Astrocyte of the spinal cord (primary cell): ENCODE measurements around the gene DAGLA.
A peak's percentile ranks its signal among the peaks of the same experiment; 100 is the strongest.

Source experiments
- DNase-seq: peaks from one replicate; pipeline ENCODE4 v3.0.0; 2011; ENCODE audit warnings: low read depth, low spot score
- H3K4me3 ChIP-seq: 2 replicates; pipeline ENCODE4 v1.5.1; 2011; ENCODE audit warnings: low read depth, mild to moderate bottlenecking, low read length, moderate library complexity
- CTCF ChIP-seq: IDR thresholded peaks from 2 replicates; pipeline ENCODE4 v1.5.1; 2012; ENCODE audit warnings: low read depth, mild to moderate bottlenecking, low read length, inconsistent platforms
- in situ Hi-C: cut with HindIII; loops from 2 replicates; pipeline ENCODE4 v1.10.0; 2017; ENCODE audit warnings: low sequenced_read_pairs

Gene DAGLA

DNA sequence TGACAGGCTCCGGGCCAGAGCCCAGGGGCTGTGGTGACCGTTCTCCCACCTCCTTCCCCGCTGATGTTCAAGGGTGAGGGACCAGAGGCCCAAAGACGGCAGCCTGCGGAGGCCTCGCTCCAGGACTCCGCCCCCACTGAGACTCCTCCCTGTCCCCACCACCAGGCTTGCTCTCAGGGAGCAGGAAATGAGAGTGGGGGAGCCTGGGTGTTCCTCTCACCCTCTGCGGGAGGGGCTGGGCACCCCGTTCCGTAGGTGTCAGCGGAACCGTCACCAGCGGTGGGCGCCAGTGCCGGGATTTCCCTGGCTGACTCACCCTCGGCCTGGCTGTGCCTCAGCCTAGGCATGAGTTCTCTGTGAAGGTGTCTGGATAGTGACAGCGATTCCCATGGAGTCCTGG, 15.7 kb downstream of the DAGLA start:
- DNase-seq, result peak; percentile 55
- in situ Hi-C loops, result no loop called here
- peak; percentile 21 for TF ChIP-seq CTCF
- H3K4me3 ChIP-seq, result no peak overlapping the region

- in situ Hi-C loops, result no loop called here
- no peak for DNase-seq
Observed at GRCh38 chr11:61696602-61697001, 16.4 kb downstream of the DAGLA start.

DNA sequence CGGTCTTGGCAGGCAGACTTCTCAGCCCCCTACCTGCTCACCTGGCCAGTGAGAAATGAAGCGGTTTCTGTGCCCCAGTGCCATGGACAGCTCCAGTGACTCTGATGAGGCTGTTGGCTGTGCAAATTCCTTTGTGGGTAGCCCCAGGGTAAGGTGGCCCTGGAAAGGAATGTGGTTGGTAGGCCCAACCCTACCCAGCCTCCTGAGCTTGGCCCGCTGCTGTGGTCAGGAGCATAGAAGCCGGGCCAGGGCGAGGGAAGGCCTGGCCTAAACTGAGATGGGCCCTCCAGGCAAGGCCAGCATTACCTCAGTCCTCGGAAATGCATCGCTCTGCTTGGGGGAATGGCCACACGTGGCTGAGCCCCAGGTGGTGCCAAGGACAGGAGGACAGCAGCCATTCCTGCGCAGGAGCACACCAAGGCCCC, 16.9 kb downstream of the DAGLA start:
- in situ Hi-C loops, result no loop called here
- no peak for DNase-seq
- no peak for TF ChIP-seq CTCF
- no peak overlapping the region for H3K4me3 ChIP-seq

More at GRCh38 chr11:61696602-61697001, 16.4 kb downstream of the DAGLA start:
- H3K4me3 ChIP-seq, result no peak overlapping the region
- TF ChIP-seq CTCF, result no peak

DNA sequence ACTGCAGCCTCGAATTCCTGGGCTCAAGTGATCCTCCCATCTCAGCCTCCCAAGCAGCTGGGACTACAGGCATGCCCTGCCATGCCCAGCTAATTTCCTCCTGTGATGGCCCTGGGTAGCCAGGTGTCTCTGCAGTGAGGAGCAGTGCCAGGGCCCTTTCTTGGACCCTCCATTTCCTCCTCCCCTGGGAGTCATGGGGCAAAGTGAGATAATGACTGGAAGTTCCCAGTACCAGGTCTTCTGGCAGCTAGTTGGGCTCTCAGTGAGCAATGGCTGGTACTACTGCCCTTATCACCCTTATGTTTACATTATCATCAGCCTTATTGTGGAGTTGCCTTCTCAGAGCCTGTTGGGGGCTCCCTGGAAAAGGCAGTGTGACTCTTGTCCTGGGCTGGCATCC, 17.6 kb downstream of the DAGLA start:
- H3K4me3 ChIP-seq, result no peak overlapping the region
- in situ Hi-C loops, result no loop called here
- TF ChIP-seq CTCF, result no peak

GRCh38 chr11:61698173-61698948, 18.2 kb downstream of the DAGLA start:
- in situ Hi-C loops, result no loop called here
- no peak overlapping the region for H3K4me3 ChIP-seq
- DNase-seq, result no peak
- no peak for TF ChIP-seq CTCF

More for the DNA sequence above, 17.6 kb downstream of the DAGLA start:
- no peak for DNase-seq

DNA sequence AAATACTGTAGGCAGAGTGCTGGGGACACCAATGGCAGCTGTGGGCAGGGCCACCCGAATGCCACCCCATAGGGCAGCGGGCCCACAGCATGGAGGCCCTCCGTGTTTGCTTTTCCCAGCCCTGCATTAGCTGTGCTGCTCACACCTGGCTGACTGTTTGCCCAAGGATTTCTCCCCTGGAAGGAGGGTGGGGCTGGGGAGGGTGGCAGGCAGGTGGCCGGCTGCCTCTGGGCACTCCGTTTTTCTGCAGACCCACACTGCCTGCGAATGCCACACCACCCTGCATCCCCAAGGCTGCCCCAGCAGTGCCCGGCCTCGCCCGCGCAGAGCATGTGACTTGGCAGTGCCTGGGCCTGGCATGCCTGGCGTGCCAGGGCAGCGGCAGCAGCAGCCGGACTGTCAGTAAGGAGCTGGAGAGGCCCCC, 19.6 kb downstream of the DAGLA start:
- no peak for DNase-seq

More for the DNA sequence above, 19.6 kb downstream of the DAGLA start:
- TF ChIP-seq CTCF, result no peak
- no peak overlapping the region for H3K4me3 ChIP-seq
- in situ Hi-C loops, result no loop called here
